WI38 (cell line): ENCODE data around the gene UQCC2.

ENCODE experiments used
- H3K4me3 ChIP-seq: 2 replicates; pipeline ENCODE4 v1.5.1; 2011; ENCODE audit warnings: low read depth, mild to moderate bottlenecking, control low read depth, low read length
- CTCF ChIP-seq: IDR thresholded peaks from 2 replicates; pipeline ENCODE4 v1.5.1; 2012; ENCODE audit warnings: low read depth, mild to moderate bottlenecking, control low read depth, low read length

UQCC2 gene

DNA sequence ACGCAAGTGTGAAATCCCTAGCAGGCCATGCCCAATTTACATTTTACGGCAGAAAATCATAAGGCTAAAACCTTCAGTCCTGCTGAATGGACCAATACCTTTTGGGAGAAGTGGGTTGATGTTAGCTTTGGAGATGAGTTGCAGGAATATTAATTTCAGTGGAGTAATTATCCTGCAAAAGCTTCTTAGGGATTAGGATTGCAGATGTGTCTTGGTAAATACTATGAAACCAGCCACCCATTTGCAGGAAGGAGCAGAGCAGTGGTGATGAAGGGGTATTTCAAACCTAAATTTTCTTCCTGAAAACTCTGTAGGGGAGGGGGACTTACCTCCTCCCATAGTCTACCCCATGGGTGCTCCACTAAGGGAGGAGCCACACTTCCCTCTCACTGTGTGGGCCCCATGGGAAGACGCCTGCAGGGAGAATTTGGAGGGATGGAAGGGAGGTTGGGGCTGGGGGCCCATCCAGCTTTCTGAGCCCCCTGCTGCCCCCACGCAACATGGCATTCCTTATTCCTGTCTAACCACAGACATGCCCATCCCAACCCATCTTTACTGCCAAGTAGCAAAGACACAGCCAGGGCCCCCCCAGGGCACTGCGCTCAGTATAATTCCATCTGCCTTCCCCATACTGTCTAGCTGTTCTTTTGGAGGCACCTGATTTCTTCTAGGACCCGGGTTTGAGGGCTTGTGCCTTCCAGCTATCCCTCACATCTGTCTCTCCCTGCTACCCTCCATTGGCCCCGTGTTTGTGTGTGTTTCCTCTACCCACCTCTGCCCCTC lies 14.6 kb upstream of the UQCC2 start:
- TF ChIP-seq CTCF = no peak
- no peak overlapping the region for H3K4me3 ChIP-seq

DNA sequence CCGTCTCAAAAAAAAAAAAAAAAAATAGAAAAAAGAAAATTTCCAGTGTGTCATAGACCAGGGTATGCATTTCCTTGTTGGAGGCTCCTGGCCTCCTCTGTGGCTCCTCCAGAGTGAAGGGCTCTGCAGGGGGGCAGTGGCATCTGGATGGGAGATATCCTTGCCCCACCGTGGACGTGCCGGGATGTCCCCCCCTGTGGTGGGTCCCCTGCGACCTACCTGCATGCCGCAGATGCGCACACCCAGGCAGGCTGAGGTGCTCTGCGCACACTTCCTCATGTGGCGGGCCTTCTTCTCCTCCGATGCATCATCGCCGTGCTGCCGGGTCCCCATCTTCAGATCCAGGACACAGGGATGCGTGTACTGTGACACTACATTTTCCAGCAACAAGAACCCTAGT lies 13.7 kb upstream of the UQCC2 start:
- TF ChIP-seq CTCF = no peak

DNA sequence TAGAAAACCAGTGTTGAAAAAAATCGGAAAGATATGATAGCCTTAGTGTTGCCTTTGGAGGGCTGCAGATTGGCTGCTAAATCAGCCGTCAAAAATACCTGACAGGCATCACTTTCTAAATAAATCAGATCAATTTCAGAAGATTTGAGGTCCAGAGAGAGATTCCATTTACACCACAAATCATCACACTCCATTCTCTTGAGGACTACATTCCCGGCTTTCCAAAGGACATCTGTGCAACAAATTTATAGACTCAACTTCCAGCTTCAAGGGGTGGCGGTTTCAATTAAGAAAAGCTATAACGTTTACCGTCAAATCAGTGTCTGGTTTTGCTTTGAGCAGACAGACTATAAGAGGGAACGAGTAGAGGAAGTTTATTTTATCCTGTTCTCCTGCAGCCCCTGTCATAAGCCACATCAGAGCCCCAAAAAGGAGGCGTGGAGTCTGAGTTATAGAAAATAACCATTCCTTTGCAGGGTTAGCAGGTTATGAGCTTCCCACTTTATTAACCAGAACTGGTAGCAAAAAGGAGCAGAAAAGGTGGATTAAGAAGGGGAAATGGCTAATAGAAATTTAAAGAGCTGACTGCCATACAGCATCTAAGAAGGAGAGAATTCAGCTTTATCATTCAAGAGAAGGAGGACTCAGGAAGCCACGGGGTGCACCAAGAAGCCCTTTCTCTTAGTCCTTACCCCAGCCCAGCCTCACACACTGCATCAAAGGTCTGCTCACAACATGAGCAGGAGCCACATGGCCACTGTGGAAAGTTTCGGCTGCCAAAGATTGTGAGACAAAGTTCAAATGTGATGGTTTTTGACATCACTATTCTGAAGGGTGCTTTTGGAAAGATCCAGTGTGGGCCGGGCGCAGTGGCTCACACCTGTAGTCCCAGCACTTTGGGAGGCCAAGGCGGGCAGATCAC lies 12.9 kb upstream of the UQCC2 start:
- no peak for TF ChIP-seq CTCF
- no peak overlapping the region for H3K4me3 ChIP-seq

More for the DNA sequence above, 13.7 kb upstream of the UQCC2 start:
- H3K4me3 ChIP-seq = no peak overlapping the region

DNA sequence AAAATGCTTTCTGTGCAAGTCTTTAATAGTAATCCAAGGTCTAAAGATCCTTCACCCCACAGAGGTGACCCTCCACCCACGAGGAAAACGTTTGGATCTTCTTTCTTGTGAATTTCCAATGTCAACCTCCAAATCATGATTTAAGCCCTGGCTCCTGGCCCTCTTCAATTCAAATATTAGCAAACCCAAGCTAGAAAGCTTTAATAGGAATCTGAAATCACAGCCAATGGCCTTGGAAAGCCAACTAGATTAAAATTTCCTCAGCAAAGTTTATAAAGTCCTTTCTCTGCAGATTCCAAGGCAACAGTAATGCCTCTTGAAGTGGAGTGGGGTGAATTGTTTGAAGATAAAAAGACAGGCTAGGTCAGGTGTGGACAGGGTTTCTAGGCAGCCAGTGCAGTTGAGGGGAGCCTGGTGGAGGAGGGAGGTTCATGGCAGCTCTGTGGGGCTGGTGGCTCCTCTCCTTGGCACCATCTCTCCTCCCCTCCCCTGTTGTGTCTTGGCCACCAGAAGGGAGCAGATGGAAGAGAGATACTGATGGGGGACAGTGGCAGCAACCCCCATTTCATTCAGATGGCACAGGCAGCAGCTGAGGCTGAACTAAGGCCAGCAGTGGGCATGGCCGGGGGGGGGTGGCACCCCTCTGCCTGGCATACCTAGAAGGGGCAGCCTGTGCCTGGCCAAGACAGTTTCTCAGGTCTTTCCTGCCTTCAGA lies 12.0 kb upstream of the UQCC2 start:
- no peak overlapping the region for H3K4me3 ChIP-seq
- TF ChIP-seq CTCF = no peak

GRCh38 chr6:33722103-33722623 lies 10.7 kb upstream of the UQCC2 start:
- no peak for TF ChIP-seq CTCF
- no peak overlapping the region for H3K4me3 ChIP-seq

DNA sequence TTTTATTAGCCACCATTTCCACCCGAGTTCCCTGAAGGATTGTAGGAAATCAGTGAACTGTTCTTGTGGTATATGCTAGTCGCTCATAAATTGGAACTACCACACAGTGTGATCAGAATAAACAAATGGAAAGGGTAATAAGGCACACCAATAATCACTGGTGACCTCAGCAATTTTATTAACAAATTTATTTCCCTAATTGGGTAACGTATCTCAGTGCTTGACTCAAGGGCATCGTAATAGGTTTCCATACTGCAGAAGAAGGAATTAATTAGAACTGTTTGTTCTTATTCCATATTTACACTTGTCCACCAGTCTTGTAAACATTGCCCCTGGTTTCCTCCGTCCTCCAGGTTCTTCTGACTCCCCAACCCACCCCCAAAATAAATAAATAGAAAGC lies 10.0 kb upstream of the UQCC2 start:
- TF ChIP-seq CTCF = no peak
- no peak overlapping the region for H3K4me3 ChIP-seq
